HCT116 (cell line): ENCODE measurements around the gene SEC31B. TPM values are rescaled to one million over a fixed set of nuclear protein-coding genes. Genes with fewer than 3 reads are reported as not detected.

Experiments used
- ATAC-seq: fragments of 200-7000 bp; cut with Tn5 transposase; 2 replicates; pipeline ENCODE4 v1.9.1; 2020; ENCODE audit warnings: mild to moderate bottlenecking, moderate library complexity
- BruUV-seq: library from RNA; stranded (reverse); fragments of 400-500 nt; replicated peaks from 2 replicates; lab custom pipeline; 2021; lab: Mats Ljungman, UMichigan
- CTCF ChIA-PET: fragments of 300-600 bp; sonication (Branson Sonifier 250); formaldehyde crosslinking; loops from one replicate; lab custom pipeline; 2021; ENCODE audit warnings: antibody characterized with exemption; lab: Charles Lee
- POLR2A ChIA-PET: fragments of 300-600, 350-600 bp; sonication (Branson Sonifier 250); formaldehyde crosslinking; loops from one replicate; lab custom pipeline; 2021; ENCODE audit warnings: antibody characterized with exemption; lab: Charles Lee
- RAD21 ChIA-PET, 2 experiments: fragments of 300-600 bp; sonication (Branson Sonifier 250); formaldehyde crosslinking; loops; one replicate each; lab custom pipeline; 2023; ENCODE audit warnings: low total read pairs in 2 of 2; ENCODE audit not compliant: uncharacterized antibody in 2 of 2, unreplicated experiment in 2 of 2, low non-redundant PET in 1 of 2; lab: Charles Lee
- DNase-seq: peaks from one replicate; pipeline ENCODE4 v3.0.0-alpha.2; 2010; ENCODE audit warnings: low read depth, low spot score
- H2AFZ ChIP-seq: fragments of 200-600 bp; shearing (Covaris generic), sonication (generic); 2 replicates; pipeline ENCODE4 v1.6.1; 2017; ENCODE audit warnings: low read depth, mixed run types, mixed read lengths, antibody characterized with exemption, low read length; ENCODE audit not compliant: poor library complexity, severe bottlenecking
- H3K27ac ChIP-seq: 2 replicates; pipeline ENCODE4 v1.5.1; 2012; ENCODE audit warnings: low read depth, low read length
- H3K27me3 ChIP-seq: fragments of 200-600 bp; sonication (generic); 2 replicates; pipeline ENCODE4 v1.6.1; 2016; ENCODE audit warnings: mixed run types, low read length, mixed read lengths; ENCODE audit not compliant: insufficient read depth
- H3K36me3 ChIP-seq, 2 experiments: fragments of 200-500 bp in 1 of 2; fragments of 200-600 bp in 1 of 2; sonication (Bioruptor generic) in 1 of 2; sonication (generic) in 1 of 2; 2 replicates each; pipeline versions ENCODE4 v1.5.1 to v1.6.1; 2014 to 2016; ENCODE audit warnings: low read length in 2 of 2, inconsistent platforms in 1 of 2, mixed read lengths in 1 of 2, mixed run types in 1 of 2; ENCODE audit not compliant: insufficient read depth in 2 of 2, control insufficient read depth in 1 of 2
- H3K4me1 ChIP-seq, 2 experiments: fragments of 200-600 bp in 1 of 2; sonication (generic) in 1 of 2; 2 replicates each; pipeline versions ENCODE4 v1.5.1 to v1.6.1; 2012 to 2017; ENCODE audit warnings: low read length in 2 of 2, inconsistent platforms in 1 of 2, mild to moderate bottlenecking in 1 of 2, mixed read lengths in 1 of 2, mixed run types in 1 of 2, moderate library complexity in 1 of 2; ENCODE audit not compliant: insufficient read depth in 2 of 2, control insufficient read depth in 1 of 2
- H3K4me2 ChIP-seq: fragments of 200-600 bp; sonication (generic); 2 replicates; pipeline ENCODE4 v1.6.1; 2017; ENCODE audit warnings: mixed run types, low read length, mixed read lengths
- H3K4me3 ChIP-seq, 2 experiments: fragments of 200-600 bp in 1 of 2; sonication (generic) in 1 of 2; replicated peaks in 1 of 2; 2 replicates each; pipeline ENCODE4 v1.5.1; 2011 to 2016; ENCODE audit warnings: low read length in 2 of 2, control low read depth in 1 of 2, low read depth in 1 of 2, mild to moderate bottlenecking in 1 of 2, mixed read lengths in 1 of 2, mixed run types in 1 of 2
- H3K79me2 ChIP-seq: fragments of 200-600 bp; sonication (generic); 2 replicates; pipeline ENCODE4 v1.6.1; 2017; ENCODE audit warnings: mild to moderate bottlenecking, mixed run types, low read length, moderate library complexity, mixed read lengths; ENCODE audit not compliant: insufficient read depth
- H3K9ac ChIP-seq: fragments of 200-600 bp; sonication (generic); 2 replicates; pipeline ENCODE4 v1.6.1; 2016; ENCODE audit warnings: low read length, mixed read lengths
- H3K9me2 ChIP-seq: fragments of 200-600 bp; sonication (generic), shearing (Covaris generic); 2 replicates; pipeline ENCODE4 v1.6.1; 2017; ENCODE audit warnings: mixed run types, mild to moderate bottlenecking, moderate library complexity; ENCODE audit not compliant: insufficient read depth
- H3K9me3 ChIP-seq, 2 experiments: fragments of 200-500 bp in 1 of 2; fragments of 200-600 bp in 1 of 2; sonication (Bioruptor generic) in 1 of 2; sonication (generic) in 1 of 2; 2 replicates each; pipeline ENCODE4 v1.6.1; 2014 to 2017; ENCODE audit warnings: low read length in 2 of 2, mixed read lengths in 2 of 2, inconsistent platforms in 1 of 2, low read depth in 1 of 2, mild to moderate bottlenecking in 1 of 2, mixed run types in 1 of 2, moderate library complexity in 1 of 2; ENCODE audit not compliant: control insufficient read depth in 1 of 2, insufficient read depth in 1 of 2
- H4K20me1 ChIP-seq: fragments of 200-600 bp; sonication (generic), shearing (Covaris generic); 2 replicates; pipeline ENCODE4 v1.6.1; 2017; ENCODE audit warnings: mixed run types, mild to moderate bottlenecking, moderate library complexity; ENCODE audit not compliant: insufficient read depth
- ATF3 ChIP-seq: IDR thresholded peaks from 2 replicates; pipeline ENCODE4 v1.6.1; 2012
- CBX3 ChIP-seq: IDR thresholded peaks from 2 replicates; pipeline ENCODE4 v1.6.1; 2012; ENCODE audit warnings: low read depth
- CTCF ChIP-seq, 3 experiments: fragments of 200-600 bp in 1 of 3; sonication (generic) in 1 of 3; IDR thresholded peaks in 2 of 3; conservative IDR thresholded peaks in 1 of 3; 2 replicates each; pipeline ENCODE4 v1.5.1; 2012 to 2017; ENCODE audit warnings: low read depth in 2 of 3, low read length in 2 of 3, antibody characterized with exemption in 1 of 3, borderline replicate concordance in 1 of 3, control low read depth in 1 of 3, mild to moderate bottlenecking in 1 of 3, mixed read lengths in 1 of 3, mixed run types in 1 of 3, moderate library complexity in 1 of 3; ENCODE audit not compliant: insufficient read depth in 1 of 3
- EGR1 ChIP-seq: IDR thresholded peaks from 2 replicates; pipeline ENCODE4 v1.6.1; 2012; ENCODE audit warnings: low read depth
- ELF1 ChIP-seq: IDR thresholded peaks from 2 replicates; pipeline ENCODE4 v1.6.1; 2012; ENCODE audit warnings: low read depth, borderline replicate concordance
- EZH2 ChIP-seq: fragments of 200-600 bp; sonication (generic); IDR thresholded peaks from 2 replicates; pipeline ENCODE4 v1.6.1; 2017; ENCODE audit warnings: antibody characterized with exemption, mixed run types
- JUND ChIP-seq: IDR thresholded peaks from 2 replicates; pipeline ENCODE4 v1.6.1; 2012
- MAX ChIP-seq: IDR thresholded peaks from 2 replicates; pipeline ENCODE4 v1.6.1; 2012
- POLR2A ChIP-seq: IDR thresholded peaks from 2 replicates; pipeline ENCODE4 v1.7.0; 2011; ENCODE audit warnings: borderline replicate concordance; ENCODE audit not compliant: insufficient read depth, insufficient read length; ENCODE audit errors: extremely low read depth
- POLR2AphosphoS5 ChIP-seq: IDR thresholded peaks from 2 replicates; pipeline ENCODE4 v1.6.1; 2011; ENCODE audit warnings: mild to moderate bottlenecking, low read depth, low read length, moderate library complexity
- RAD21 ChIP-seq: IDR thresholded peaks from 2 replicates; pipeline ENCODE4 v1.6.1; 2012; ENCODE audit warnings: low read depth, mild to moderate bottlenecking
- REST ChIP-seq: IDR thresholded peaks from 2 replicates; pipeline ENCODE4 v1.6.1; 2012; ENCODE audit warnings: low read depth
- SIN3A ChIP-seq: IDR thresholded peaks from 2 replicates; pipeline ENCODE4 v1.6.1; 2012; ENCODE audit warnings: low read depth
- SRF ChIP-seq: IDR thresholded peaks from 2 replicates; pipeline ENCODE4 v1.6.1; 2012; ENCODE audit warnings: low read depth
- YY1 ChIP-seq: IDR thresholded peaks from 2 replicates; pipeline ENCODE4 v1.6.1; 2011; ENCODE audit warnings: low read length, low read depth, moderate library complexity, mild to moderate bottlenecking; ENCODE audit not compliant: insufficient replicate concordance; ENCODE audit errors: extremely low read depth
- ZBTB33 ChIP-seq: IDR thresholded peaks from 2 replicates; pipeline ENCODE4 v1.6.1; 2011; ENCODE audit warnings: mild to moderate bottlenecking, low read length, moderate library complexity; ENCODE audit not compliant: insufficient replicate concordance; ENCODE audit errors: extremely low read depth
- ZFX ChIP-seq: fragments of 450-650 bp; IDR thresholded peaks from 2 replicates; pipeline ENCODE4 v1.6.1; 2017
- ZNF274 ChIP-seq: fragments of 200-500 bp; sonication (Bioruptor generic); IDR thresholded peaks from 2 replicates; pipeline ENCODE4 v1.6.1; 2014; ENCODE audit warnings: mild to moderate bottlenecking, low read depth, low read length, inconsistent platforms
- intact Hi-C: fragments of 100-400 bp; cut with micrococcal nuclease; formaldehyde crosslinking; loops from 2 replicates; pipeline ENCODE4 v1.10.0; 2022
- total RNA-seq: library from RNA; stranded (reverse); gene quantifications from one replicate; pipeline ENCODE4 v1.2.1, GENCODE V29; 2021; ENCODE audit not compliant: unreplicated experiment

The SEC31B gene
- total RNA-seq, 1 experiment from 2014 or later = 30.9 TPM

- Histone ChIP-seq H3K36me3 (0 out of 4 replicates have a peak, but pooled peaks cover 0 to under 1% of the 10 kb centered on the region in 2 experiments), H4K20me1 (no peaks in the 10 kb centered on the region), H3K27me3 (no peaks in the 10 kb centered on the region), H3K9me2 (no peaks in the 10 kb centered on the region), H3K9me3 (no peaks in the 10 kb centered on the region), H3K9ac (peak overlapping the region; percentile 33), H3K4me2 (peak overlapping the region; percentile 34), H3K4me3 (no peak overlapping the region), H3K27ac (no peak overlapping the region), H3K79me2 (no peaks in the 10 kb centered on the region), H2AFZ (no peak overlapping the region), H3K4me1 (peaks cover 0 to 10% of the 10 kb centered on the region in 2 experiments; a peak in 2 of 4 replicates)
- DNase-seq (peak; percentile 74), ATAC-seq (peak; percentile 95)
- ChIA-PET CTCF (interaction anchor here (0.7 to 10.7 kb wide), 17 partner anchors 16 to 452 kb away, joined by 3 to 182 read pairs (median 7); partner anchors contain the start of genes HIF1AN and PAX2), RAD21 (interaction anchor here (0.8 to 4.0 kb wide), 7 partner anchors 179 to 317 kb away, joined by 3 to 36 read pairs (median 5); no protein-coding TSS in a partner anchor), POLR2A (interaction anchor here (2.8 kb wide), 1 partner anchor 317 kb away, joined by 10 read pairs; no protein-coding TSS in a partner anchor)
- intact Hi-C loops = loop anchor here (1.0 to 5.0 kb wide), 5 partner anchors 165 to 451 kb away; no protein-coding TSS in a partner anchor
- no TSS peak for BruUV-seq
- no peak for TF ChIP-seq ATF3
- no peak for TF ChIP-seq ZFX
- no peak for TF ChIP-seq SIN3A
- no peak for TF ChIP-seq JUND
- no peak for TF ChIP-seq EZH2
- TF ChIP-seq CTCF (IDR thresholded peaks at IDR 0.05 in 2 of 3, conservative IDR thresholded peaks at IDR 0.05 in 1 of 3; ENCODE audit: borderline replicate concordance in 1 of 3, insufficient read depth in 1 of 3, low read depth in 2 of 3, low read length in 2 of 3) = peak; percentile 99 to 100 (median 100)
- TF ChIP-seq ZBTB33 = no peak
- no peak for TF ChIP-seq EGR1
- TF ChIP-seq POLR2A = no peak
- TF ChIP-seq MAX = peak; percentile 78
- no peak for TF ChIP-seq REST
- TF ChIP-seq RAD21 = peak; percentile 100
- peak; percentile 76 for TF ChIP-seq POLR2AphosphoS5
- TF ChIP-seq YY1 = peak; percentile 88
- no peak for TF ChIP-seq SRF
- no peak for TF ChIP-seq ZNF274
- TF ChIP-seq CBX3 = no peak; the same call in 1 of the 2 replicates
- TF ChIP-seq ELF1 = no peak; the same call in 1 of the 2 replicates
Observed at GRCh38 chr10:100562008-100562672, 42.5 kb upstream of the SEC31B start.
